ENCODE measurements around the gene HES4. TPM values are rescaled to one million over a fixed set of nuclear protein-coding genes. Genes with fewer than 3 reads are reported as not detected.
A peak's percentile ranks its signal among the peaks of the same experiment; 100 is the strongest.
"Not testable (repeated sequence)": the region's sequence is repeated elsewhere in the genome, so short reads cannot be mapped to it uniquely, and the experiment has no call there.

HES4 gene
- total and polyA plus RNA-seq, 3 experiments from 2014 or later, result 0.24 to 0.62 TPM; not detected in 1

- H3K36me3 ChIP-seq (ENCODE audit: insufficient read depth, low read length), result no peaks in the 10 kb centered on the region
- ChIA-PET POLR2A (no interaction called here), CTCF (no interaction called here)
- Mint-ChIP-seq H3K9me3 (no peaks in the 10 kb centered on the region), H3K4me3 (peak overlapping the region in 4 of 7 donors; percentile 14 to 47 (median 26)), H3K36me3 (peaks cover 0 to 8% (median 0%) of the 10 kb centered on the region in 3 donors), H3K27me3 (peaks cover 7 to 18% of the 10 kb centered on the region in 2 donors), H3K27ac (peak overlapping the region in 2 of 8 donors; percentile 32 to 56), H3K4me1 (peaks cover 17 to 33% (median 21%) of the 10 kb centered on the region in 3 donors)
- no peaks in the 10 kb centered on the region for H3K9me3 ChIP-seq (ENCODE audit: low read length)
- H3K27me3 ChIP-seq (ENCODE audit: insufficient read depth, low read length, poor library complexity, severe bottlenecking), result no peaks in the 10 kb centered on the region
- H3K4me3 ChIP-seq (ENCODE audit: low read length), result no peak overlapping the region
- DNase-seq, result no peak
- no peak overlapping the region for H3K27ac ChIP-seq (ENCODE audit: low read depth, low read length)
- peaks cover 21% of the 10 kb centered on the region for H3K4me1 ChIP-seq (ENCODE audit: insufficient read depth, low read length)
Measured at GRCh38 chr1:1011396-1011949, 11.6 kb upstream of the HES4 start.

GRCh38 chr1:1010131-1010530 lies 10.2 kb upstream of the HES4 start:
- H3K27ac ChIP-seq (ENCODE audit: low read depth, low read length); DNase-seq; POLR2A ChIA-PET; H3K27me3 ChIP-seq (ENCODE audit: insufficient read depth, low read length, poor library complexity, severe bottlenecking); CTCF ChIA-PET; H3K9me3 ChIP-seq (ENCODE audit: low read length); H3K4me3 ChIP-seq (ENCODE audit: low read length); H3K36me3 Mint-ChIP-seq; H3K36me3 ChIP-seq (ENCODE audit: insufficient read depth, low read length); H3K9me3 Mint-ChIP-seq: not testable (repeated sequence)
- Mint-ChIP-seq H3K27ac (peak overlapping the region in 1 of 8 donors; percentile 56), H3K27me3 (peaks cover 12 to 27% of the 10 kb centered on the region in 2 donors), H3K4me1 (peaks cover 20 to 35% (median 23%) of the 10 kb centered on the region in 3 donors), H3K4me3 (peak overlapping the region in 1 of 7 donors; percentile 54)
- peaks cover 23% of the 10 kb centered on the region for H3K4me1 ChIP-seq (ENCODE audit: insufficient read depth, low read length)

- H3K36me3 ChIP-seq (ENCODE audit: insufficient read depth, low read length), result no peaks in the 10 kb centered on the region
- DNase-seq, result no peak
- no peaks in the 10 kb centered on the region for H3K9me3 ChIP-seq (ENCODE audit: low read length)
- H3K4me1 ChIP-seq (ENCODE audit: insufficient read depth, low read length), result peaks cover 8% of the 10 kb centered on the region
- ChIA-PET CTCF (interaction anchor here (1.7 kb wide), 1 partner anchor 23 kb away, joined by 8 read pairs; no protein-coding TSS in a partner anchor), POLR2A (interaction anchor here (0.5 kb wide), 1 partner anchor 19 kb away, joined by 3 read pairs; no protein-coding TSS in a partner anchor)
- Mint-ChIP-seq H3K27me3 (peaks cover 21 to 46% of the 10 kb centered on the region in 2 donors), H3K9me3 (peaks cover 0 to 2% (median 0%) of the 10 kb centered on the region in 5 donors), H3K27ac (no peak overlapping the region), H3K4me1 (peaks cover 10 to 14% (median 11%) of the 10 kb centered on the region in 3 donors), H3K4me3 (no peak overlapping the region), H3K36me3 (no peaks in the 10 kb centered on the region)
- H3K27me3 ChIP-seq (ENCODE audit: insufficient read depth, low read length, poor library complexity, severe bottlenecking), result peaks cover 30% of the 10 kb centered on the region
- no peak overlapping the region for H3K27ac ChIP-seq (ENCODE audit: low read depth, low read length)
- H3K4me3 ChIP-seq (ENCODE audit: low read length), result no peak overlapping the region
Measured at GRCh38 chr1:1006305-1007159, 6.6 kb upstream of the HES4 start.

GRCh38 chr1:1005774-1006304 lies 5.9 kb upstream of the HES4 start:
- no peaks in the 10 kb centered on the region for H3K36me3 Mint-ChIP-seq
- CTCF ChIA-PET, result no interaction called here
- H3K4me1 Mint-ChIP-seq, result peaks cover 10 to 17% (median 11%) of the 10 kb centered on the region in 3 donors

GRCh38 chr1:1004780-1005697 lies 5.1 kb upstream of the HES4 start:
- peaks cover 43% of the 10 kb centered on the region for H3K27me3 ChIP-seq (ENCODE audit: insufficient read depth, low read length, poor library complexity, severe bottlenecking)
- H3K27ac Mint-ChIP-seq, result peak overlapping the region in 2 of 8 donors; percentile 11 to 26
- POLR2A ChIA-PET, result no interaction called here
- no peaks in the 10 kb centered on the region for H3K9me3 ChIP-seq (ENCODE audit: low read length)
- H3K36me3 Mint-ChIP-seq, result no peaks in the 10 kb centered on the region
- peaks cover 10 to 21% (median 13%) of the 10 kb centered on the region in 3 donors for H3K4me1 Mint-ChIP-seq
- no peak for DNase-seq
- H3K36me3 ChIP-seq (ENCODE audit: insufficient read depth, low read length), result no peaks in the 10 kb centered on the region
- H3K27ac ChIP-seq (ENCODE audit: low read depth, low read length), result peak overlapping the region; percentile 39
- peaks cover 27 to 50% of the 10 kb centered on the region in 2 donors for H3K27me3 Mint-ChIP-seq
- peak overlapping the region in 1 of 7 donors; percentile 48 for H3K4me3 Mint-ChIP-seq
- no peak overlapping the region for H3K4me3 ChIP-seq (ENCODE audit: low read length)
- peaks cover 0 to 2% (median 0%) of the 10 kb centered on the region in 5 donors for H3K9me3 Mint-ChIP-seq
- H3K4me1 ChIP-seq (ENCODE audit: insufficient read depth, low read length), result peaks cover 20% of the 10 kb centered on the region
- CTCF ChIA-PET, result interaction anchor here (1.4 to 1.7 kb wide), 3 partner anchors 8 to 117 kb away, joined by 3 to 7 read pairs (median 4); partner anchors contain the start of gene ISG15

More at GRCh38 chr1:1005774-1006304, 5.9 kb upstream of the HES4 start:
- Histone ChIP-seq H3K27me3 (ENCODE audit: insufficient read depth, low read length, poor library complexity, severe bottlenecking) (peaks cover 37% of the 10 kb centered on the region), H3K9me3 (ENCODE audit: low read length) (no peaks in the 10 kb centered on the region), H3K4me1 (ENCODE audit: insufficient read depth, low read length) (peaks cover 15% of the 10 kb centered on the region), H3K27ac (ENCODE audit: low read depth, low read length) (no peak overlapping the region), H3K4me3 (ENCODE audit: low read length) (no peak overlapping the region), H3K36me3 (ENCODE audit: insufficient read depth, low read length) (no peaks in the 10 kb centered on the region)
- POLR2A ChIA-PET, result no interaction called here
- Mint-ChIP-seq H3K27me3 (peaks cover 22 to 45% of the 10 kb centered on the region in 2 donors), H3K4me3 (no peak overlapping the region), H3K27ac (no peak overlapping the region), H3K9me3 (peaks cover 0 to 2% (median 0%) of the 10 kb centered on the region in 5 donors)
- DNase-seq, result peak in 1 of 5 donors; percentile 37

- peaks cover 10 to 21% (median 13%) of the 10 kb centered on the region in 3 donors for H3K4me1 Mint-ChIP-seq
- peaks cover 43% of the 10 kb centered on the region for H3K27me3 ChIP-seq (ENCODE audit: insufficient read depth, low read length, poor library complexity, severe bottlenecking)
- peak overlapping the region in 1 of 7 donors; percentile 48 for H3K4me3 Mint-ChIP-seq
- H3K9me3 Mint-ChIP-seq, result peaks cover 0 to 2% (median 0%) of the 10 kb centered on the region in 5 donors
- no peak overlapping the region for H3K4me3 ChIP-seq (ENCODE audit: low read length)
- H3K27me3 Mint-ChIP-seq, result peaks cover 28 to 50% of the 10 kb centered on the region in 2 donors
- H3K36me3 Mint-ChIP-seq, result no peaks in the 10 kb centered on the region
- no peaks in the 10 kb centered on the region for H3K36me3 ChIP-seq (ENCODE audit: insufficient read depth, low read length)
- no peak overlapping the region for H3K27ac ChIP-seq (ENCODE audit: low read depth, low read length)
- no peaks in the 10 kb centered on the region for H3K9me3 ChIP-seq (ENCODE audit: low read length)
- H3K27ac Mint-ChIP-seq, result peak overlapping the region in 2 of 8 donors; percentile 11 to 26
- DNase-seq, result no peak
- ChIA-PET POLR2A (no interaction called here), CTCF (interaction anchor here (1.2 to 1.7 kb wide), 4 partner anchors 9 to 118 kb away, joined by 3 to 7 read pairs (median 4); partner anchors contain the start of genes AGRN and ISG15)
- peaks cover 20% of the 10 kb centered on the region for H3K4me1 ChIP-seq (ENCODE audit: insufficient read depth, low read length)
Measured at GRCh38 chr1:1004420-1004779, 4.5 kb upstream of the HES4 start.

- DNase-seq, result no peak
- Mint-ChIP-seq H3K27ac (no peak overlapping the region), H3K4me3 (no peak overlapping the region), H3K4me1 (peaks cover 10 to 21% (median 10%) of the 10 kb centered on the region in 3 donors), H3K9me3 (peaks cover 0 to 2% (median 0%) of the 10 kb centered on the region in 5 donors), H3K36me3 (no peaks in the 10 kb centered on the region), H3K27me3 (peaks cover 28 to 46% of the 10 kb centered on the region in 2 donors)
- Histone ChIP-seq H3K27ac (ENCODE audit: low read depth, low read length) (no peak overlapping the region), H3K27me3 (ENCODE audit: insufficient read depth, low read length, poor library complexity, severe bottlenecking) (peaks cover 43% of the 10 kb centered on the region), H3K4me1 (ENCODE audit: insufficient read depth, low read length) (peaks cover 20% of the 10 kb centered on the region), H3K9me3 (ENCODE audit: low read length) (no peaks in the 10 kb centered on the region), H3K36me3 (ENCODE audit: insufficient read depth, low read length) (no peaks in the 10 kb centered on the region), H3K4me3 (ENCODE audit: low read length) (no peak overlapping the region)
- CTCF ChIA-PET, result interaction anchor here (1.2 to 1.7 kb wide), 5 partner anchors 10 to 119 kb away, joined by 3 to 7 read pairs (median 4); partner anchors contain the start of genes AGRN and ISG15
- POLR2A ChIA-PET, result no interaction called here
Measured at GRCh38 chr1:1003618-1004419, 3.9 kb upstream of the HES4 start.

Measured in CD8-positive, alpha-beta memory T cell (primary cell).